NT2/D1 (cell line): ENCODE data around the gene AOPEP.

Experiments used
- DNase-seq: peaks from one replicate; pipeline ENCODE4 v3.0.0-alpha.2; 2011; ENCODE audit warnings: low read depth, low spot score
- H3K27me3 ChIP-seq: 2 replicates; pipeline ENCODE4 v1.6.0; 2011; ENCODE audit warnings: mild to moderate bottlenecking; ENCODE audit not compliant: insufficient read length, insufficient read depth
- H3K36me3 ChIP-seq: 2 replicates; pipeline ENCODE4 v1.6.1; 2011; ENCODE audit warnings: mild to moderate bottlenecking, low read length, mixed read lengths; ENCODE audit not compliant: insufficient read depth, insufficient read length
- H3K4me1 ChIP-seq: 2 replicates; pipeline ENCODE4 v1.5.1; 2011; ENCODE audit not compliant: insufficient read depth, insufficient read length
- H3K4me3 ChIP-seq: 2 replicates; pipeline ENCODE4 v1.5.1; 2011; ENCODE audit warnings: low read depth; ENCODE audit not compliant: insufficient read length
- H3K9ac ChIP-seq: 2 replicates; pipeline ENCODE4 v1.6.0; 2011; ENCODE audit warnings: low read depth; ENCODE audit not compliant: insufficient read length
- H3K9me3 ChIP-seq: 2 replicates; pipeline ENCODE4 v1.5.1; 2011; ENCODE audit warnings: mild to moderate bottlenecking, low read length; ENCODE audit not compliant: insufficient read depth
- SUZ12 ChIP-seq: IDR thresholded peaks from 2 replicates; pipeline ENCODE4 v1.6.1; 2011; ENCODE audit not compliant: insufficient read length, insufficient read depth; ENCODE audit errors: extremely low read depth
- YY1 ChIP-seq: IDR thresholded peaks from 2 replicates; pipeline ENCODE4 v1.6.1; 2011; ENCODE audit not compliant: insufficient read length, insufficient read depth
- ZNF274 ChIP-seq: IDR thresholded peaks from 2 replicates; pipeline ENCODE4 v1.6.1; 2011; ENCODE audit warnings: mild to moderate bottlenecking, low read depth, low read length

The AOPEP gene

DNA sequence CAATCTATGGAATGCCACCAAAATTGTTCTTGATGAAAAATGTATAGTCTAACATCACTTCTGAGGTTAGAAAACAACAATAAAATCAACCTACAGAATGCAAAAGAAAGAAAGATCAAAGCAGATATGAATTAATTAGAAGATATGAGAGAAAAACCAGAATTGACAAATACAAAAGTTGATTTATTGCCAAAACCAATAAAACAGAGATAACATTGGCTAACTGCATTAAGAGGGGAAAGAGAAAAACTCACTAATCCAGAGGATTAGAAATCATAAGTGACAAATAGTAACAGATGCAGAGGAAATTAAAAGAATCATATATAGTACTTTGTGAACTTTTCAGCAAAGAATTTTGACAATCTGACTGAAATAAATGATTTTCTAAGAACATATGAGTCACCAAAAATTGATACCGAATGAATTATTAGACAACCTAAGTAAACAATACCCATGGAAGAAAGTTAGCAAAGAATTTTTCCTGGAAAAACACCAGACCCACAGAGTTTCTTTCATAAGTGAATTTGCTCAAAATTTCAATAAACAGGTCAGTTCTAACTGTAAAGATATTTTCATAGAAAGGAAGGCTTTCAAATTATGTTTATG, 167.7 kb downstream of the AOPEP start:
- no peak for TF ChIP-seq ZNF274
- no peak for TF ChIP-seq YY1
- TF ChIP-seq SUZ12 = no peak
- Histone ChIP-seq H3K9ac (no peak overlapping the region), H3K36me3 (no peaks in the 10 kb centered on the region), H3K27me3 (no peaks in the 10 kb centered on the region), H3K4me3 (no peak overlapping the region), H3K9me3 (peaks cover 14% of the 10 kb centered on the region; the same call in 1 of the 2 replicates), H3K4me1 (no peaks in the 10 kb centered on the region)
- DNase-seq = no peak

DNA sequence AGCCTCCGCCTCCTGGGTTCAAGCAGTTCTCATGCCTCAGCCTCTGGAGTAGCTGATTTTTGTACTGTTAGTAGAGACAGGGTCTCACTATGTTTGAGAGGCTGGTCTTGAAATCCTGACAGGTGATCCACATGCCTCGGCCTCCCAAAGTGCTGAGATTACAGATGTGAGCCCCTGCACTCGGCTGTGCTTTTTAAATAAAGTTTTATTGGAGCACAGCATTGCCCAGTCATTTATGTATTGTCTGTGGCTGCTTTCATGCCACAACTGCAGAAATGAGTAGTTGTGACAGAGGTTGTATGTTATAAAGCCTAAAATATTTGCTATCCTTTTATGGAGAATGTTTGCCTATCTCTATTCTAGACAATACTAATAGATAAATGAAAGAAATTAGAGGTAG, 169.2 kb downstream of the AOPEP start:
- no peak for TF ChIP-seq SUZ12
- Histone ChIP-seq H3K4me1 (no peaks in the 10 kb centered on the region), H3K4me3 (no peak overlapping the region), H3K9ac (no peak overlapping the region), H3K9me3 (peaks cover 11% of the 10 kb centered on the region; the same call in 1 of the 2 replicates), H3K27me3 (no peaks in the 10 kb centered on the region), H3K36me3 (no peaks in the 10 kb centered on the region)
- no peak for DNase-seq

DNA sequence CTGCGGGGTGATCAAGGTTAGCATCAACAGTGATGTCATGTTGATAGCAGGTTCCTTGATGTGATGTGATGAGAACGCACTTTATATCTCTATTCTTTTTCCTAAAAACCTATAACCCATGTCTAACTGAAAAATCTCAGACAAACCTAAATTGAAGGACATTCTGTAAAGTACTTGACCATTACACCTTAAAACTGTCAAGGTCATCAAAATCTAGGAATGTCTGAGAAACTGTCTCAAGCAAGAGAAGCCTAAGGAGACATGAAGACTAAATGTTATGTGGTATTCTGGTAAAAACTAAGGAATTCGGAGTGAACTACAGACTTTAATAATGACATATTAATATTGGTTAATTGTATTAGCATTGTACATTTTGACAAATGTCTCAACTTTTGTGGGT, 170.0 kb downstream of the AOPEP start:
- H3K4me1 ChIP-seq = no peaks in the 10 kb centered on the region
- TF ChIP-seq SUZ12 = no peak
- H3K27me3 ChIP-seq = no peaks in the 10 kb centered on the region
- H3K9me3 ChIP-seq = peaks cover 3% of the 10 kb centered on the region; the same call in 1 of the 2 replicates
- H3K9ac ChIP-seq = no peak overlapping the region
- no peak overlapping the region for H3K4me3 ChIP-seq
- no peak for DNase-seq
- H3K36me3 ChIP-seq = no peaks in the 10 kb centered on the region

DNA sequence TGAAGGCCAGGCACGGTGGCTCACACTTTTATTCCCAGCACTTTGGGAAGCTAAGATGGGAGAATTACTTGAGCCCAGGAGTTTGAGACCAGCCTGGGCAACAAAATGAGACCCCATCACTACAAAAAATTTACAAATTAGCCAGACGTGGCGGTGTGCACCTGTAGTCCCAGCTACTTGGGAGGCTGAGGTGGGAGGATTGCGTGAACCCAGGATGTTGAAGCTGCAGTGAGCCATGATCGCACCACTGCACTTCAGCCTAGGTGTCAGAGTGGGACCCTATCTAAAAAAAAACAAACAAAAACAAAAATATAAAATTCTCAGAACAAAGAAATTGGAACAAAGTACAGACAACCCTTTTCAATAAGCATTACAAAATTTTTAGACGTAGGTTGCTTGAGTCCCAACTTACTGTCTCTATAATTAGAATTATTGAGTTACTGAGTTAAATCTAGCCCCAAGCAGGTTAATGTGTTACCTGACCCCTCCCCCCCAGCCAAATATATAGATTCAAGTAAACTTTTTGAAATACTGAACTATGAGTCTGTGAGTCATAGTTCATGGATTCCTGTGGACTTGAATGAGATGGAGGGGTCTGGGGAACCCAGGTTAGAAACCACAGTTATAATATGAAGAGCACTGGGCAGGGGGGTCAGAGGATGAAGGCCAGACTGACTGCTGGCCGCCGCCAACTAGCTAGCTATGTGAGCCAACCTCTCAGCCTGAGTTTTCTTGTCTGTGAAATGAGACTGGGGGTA, 173.1 kb downstream of the AOPEP start:
- TF ChIP-seq YY1 = no peak

DNA sequence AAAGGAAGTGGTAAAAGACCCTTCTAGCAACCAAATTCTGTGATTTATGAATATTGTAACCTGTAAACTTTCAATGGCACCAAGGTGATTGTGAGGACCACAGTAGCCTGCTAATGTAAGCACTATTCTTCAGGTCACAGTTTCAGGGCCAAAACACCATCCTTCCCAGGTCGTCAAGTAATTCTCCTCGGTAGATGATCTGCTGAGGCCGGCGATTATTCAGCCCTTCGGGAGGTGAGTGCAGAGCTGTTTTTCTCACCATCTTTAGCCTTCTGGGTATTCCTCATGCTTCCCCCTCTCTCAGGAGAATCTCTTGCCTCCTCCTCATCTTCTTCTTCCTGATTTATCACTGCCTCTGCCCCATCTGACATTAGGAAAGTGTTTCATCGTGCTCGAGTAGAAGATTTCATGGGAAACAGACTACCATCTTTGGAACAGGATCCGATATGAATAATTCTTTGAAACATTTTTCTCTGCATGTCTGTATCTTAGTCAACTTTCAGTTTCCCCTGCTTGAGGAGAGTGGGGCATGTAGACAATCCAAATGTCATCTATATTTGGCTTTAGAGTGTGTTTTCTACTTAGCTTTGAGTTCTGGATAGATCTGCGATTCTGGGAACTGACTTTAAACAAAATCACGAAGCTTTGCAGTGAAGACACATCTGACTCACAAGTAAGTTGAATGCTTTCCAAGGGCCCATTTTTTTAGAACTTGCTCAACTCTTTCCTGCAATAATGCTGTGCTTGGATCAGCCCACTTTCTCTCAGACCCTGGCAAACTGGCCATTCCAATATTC, 173.9 kb downstream of the AOPEP start:
- no peaks in the 10 kb centered on the region for H3K4me1 ChIP-seq
- TF ChIP-seq YY1 = no peak
- no peak for TF ChIP-seq ZNF274
- no peak for TF ChIP-seq SUZ12
- H3K9ac ChIP-seq = no peak overlapping the region
- H3K36me3 ChIP-seq = no peaks in the 10 kb centered on the region
- H3K27me3 ChIP-seq = no peaks in the 10 kb centered on the region
- no peaks in the 10 kb centered on the region for H3K9me3 ChIP-seq
- no peak overlapping the region for H3K4me3 ChIP-seq
- DNase-seq = no peak

More for the DNA sequence above, 173.1 kb downstream of the AOPEP start:
- H3K27me3 ChIP-seq = no peaks in the 10 kb centered on the region
- no peaks in the 10 kb centered on the region for H3K4me1 ChIP-seq
- no peak overlapping the region for H3K4me3 ChIP-seq
- H3K9me3 ChIP-seq = no peaks in the 10 kb centered on the region
- H3K9ac ChIP-seq = no peak overlapping the region
- DNase-seq = no peak
- H3K36me3 ChIP-seq = no peaks in the 10 kb centered on the region

DNA sequence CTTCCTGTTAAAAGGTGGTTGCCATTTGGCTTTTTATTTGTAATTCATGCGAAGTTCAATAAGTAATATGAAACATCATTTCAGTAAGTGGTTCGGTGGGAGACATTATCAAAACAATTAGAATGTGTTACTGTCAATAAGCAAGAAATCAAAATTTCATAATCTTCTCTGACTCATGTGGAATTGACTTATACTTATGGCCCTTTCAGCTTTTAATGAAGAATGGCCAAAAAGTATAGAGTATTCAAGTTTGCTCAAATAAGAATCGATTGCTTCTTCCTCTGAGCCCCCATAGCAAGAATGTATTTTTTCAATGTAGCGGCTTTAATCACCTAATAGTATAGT, 174.5 kb downstream of the AOPEP start:
- no peaks in the 10 kb centered on the region for H3K36me3 ChIP-seq
- no peak for DNase-seq
- H3K4me1 ChIP-seq = no peaks in the 10 kb centered on the region
- no peak overlapping the region for H3K9ac ChIP-seq
- no peaks in the 10 kb centered on the region for H3K9me3 ChIP-seq
- TF ChIP-seq ZNF274 (no peak), SUZ12 (no peak), YY1 (no peak)
- no peak overlapping the region for H3K4me3 ChIP-seq
- H3K27me3 ChIP-seq = no peaks in the 10 kb centered on the region

DNA sequence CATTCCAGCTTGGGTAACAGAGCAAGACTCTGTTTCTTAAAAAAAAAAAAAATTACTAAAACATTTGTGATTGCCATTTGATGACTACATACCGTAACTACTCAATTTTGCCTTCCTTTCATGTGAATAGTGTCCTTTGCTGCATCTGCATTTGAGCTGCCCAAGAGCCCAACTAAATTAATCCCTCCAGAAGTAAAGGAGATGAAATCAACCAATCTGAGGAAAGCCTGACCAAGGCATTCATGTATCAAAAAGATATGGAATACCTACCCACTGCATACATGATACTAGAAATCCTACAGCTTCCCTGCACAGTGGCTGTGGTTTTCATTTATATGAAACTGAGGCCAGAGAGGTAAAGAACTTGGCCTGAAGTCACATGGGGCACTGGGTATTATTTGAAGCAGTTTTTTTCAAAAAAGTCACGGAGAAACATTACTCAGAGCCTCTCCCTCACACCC, 177.5 kb downstream of the AOPEP start:
- TF ChIP-seq ZNF274 = no peak
- TF ChIP-seq SUZ12 = no peak
- no peak for TF ChIP-seq YY1
- Histone ChIP-seq H3K4me1 (no peaks in the 10 kb centered on the region), H3K36me3 (no peaks in the 10 kb centered on the region), H3K9ac (no peak overlapping the region), H3K4me3 (no peak overlapping the region), H3K9me3 (no peaks in the 10 kb centered on the region), H3K27me3 (no peaks in the 10 kb centered on the region)
- DNase-seq = no peak

DNA sequence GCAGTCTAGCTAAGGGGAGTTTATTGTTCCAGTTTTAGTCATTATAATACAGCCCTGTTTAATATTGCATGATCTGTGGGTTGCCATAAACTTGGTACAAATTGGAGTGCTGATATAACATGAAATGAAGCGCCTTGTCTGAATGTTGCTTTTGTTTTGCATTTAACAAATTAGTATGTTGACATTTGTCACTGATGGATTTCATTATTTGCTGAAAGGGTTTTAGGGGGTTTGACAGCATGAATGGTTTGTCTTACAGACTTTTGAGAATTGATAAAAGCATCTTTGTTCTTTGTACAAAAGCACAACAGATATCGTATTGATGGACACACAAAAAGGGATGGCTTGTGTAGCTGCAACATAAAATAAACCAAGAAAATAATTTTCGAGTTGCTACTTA, 178.3 kb downstream of the AOPEP start:
- Histone ChIP-seq H3K9me3 (no peaks in the 10 kb centered on the region), H3K36me3 (no peaks in the 10 kb centered on the region), H3K9ac (no peak overlapping the region), H3K27me3 (no peaks in the 10 kb centered on the region), H3K4me1 (peaks cover 4% of the 10 kb centered on the region), H3K4me3 (no peak overlapping the region)
- no peak for TF ChIP-seq YY1
- TF ChIP-seq SUZ12 = no peak
- TF ChIP-seq ZNF274 = no peak
- DNase-seq = no peak
